IPS-20b (cell line): ENCODE data around the gene SLC8A2.
"Not testable (repeated sequence)": the region's sequence is repeated elsewhere in the genome, so short reads cannot be mapped to it uniquely, and the experiment has no call there.

ENCODE experiments used
- H3K27ac ChIP-seq: one replicate; pipeline ENCODE4 v1.5.1; 2013; ENCODE audit warnings: low read length
- H3K27me3 ChIP-seq: 2 replicates; pipeline ENCODE4 v1.6.1; 2013; ENCODE audit warnings: mild to moderate bottlenecking, low read length, inconsistent platforms; ENCODE audit not compliant: insufficient read depth
- H3K36me3 ChIP-seq: 2 replicates; pipeline ENCODE4 v1.6.1; 2013; ENCODE audit warnings: low read depth, mild to moderate bottlenecking, inconsistent platforms, low read length, moderate library complexity; ENCODE audit not compliant: insufficient read depth
- H3K4me1 ChIP-seq: 2 replicates; pipeline ENCODE4 v1.6.1; 2013; ENCODE audit warnings: mild to moderate bottlenecking, control low read depth, inconsistent platforms, low read length, moderate library complexity; ENCODE audit not compliant: insufficient read depth
- H3K4me3 ChIP-seq: 2 replicates; pipeline ENCODE4 v1.5.1; 2013; ENCODE audit warnings: mild to moderate bottlenecking, low read length, inconsistent platforms
- H3K9ac ChIP-seq: 2 replicates; pipeline ENCODE4 v1.6.1; 2013; ENCODE audit warnings: low read depth, mild to moderate bottlenecking, inconsistent platforms, low read length, moderate library complexity
- H3K9me3 ChIP-seq: 2 replicates; pipeline ENCODE4 v1.6.1; 2013; ENCODE audit warnings: mild to moderate bottlenecking, low read depth, low read length, inconsistent platforms; ENCODE audit not compliant: insufficient read depth

The SLC8A2 gene

DNA sequence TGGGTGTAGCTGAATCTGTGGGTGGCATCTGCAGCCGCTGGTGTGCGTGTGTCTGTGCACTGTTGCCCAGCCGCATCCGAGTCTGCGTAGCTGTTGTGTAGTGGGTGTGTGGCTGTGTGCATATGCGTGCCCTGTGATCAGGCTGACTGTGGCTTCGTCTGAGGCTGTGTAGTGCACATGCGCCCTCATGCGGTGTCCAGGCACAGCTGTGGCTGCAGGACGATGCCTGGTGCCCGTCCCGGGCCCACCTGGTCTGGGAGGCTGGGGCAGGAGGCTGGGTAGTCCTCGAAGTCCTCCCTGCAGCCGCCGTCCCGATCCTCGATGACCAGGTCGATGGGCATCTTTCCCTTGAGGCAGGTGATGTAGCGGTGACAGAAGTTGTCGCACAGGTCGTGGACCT lies 57.2 kb downstream of the SLC8A2 start:
- Histone ChIP-seq H3K4me3 (no peak overlapping the region), H3K27me3 (peaks cover 38% of the 10 kb centered on the region), H3K27ac (no peak overlapping the region), H3K9me3 (no peaks in the 10 kb centered on the region), H3K36me3 (peaks cover 6% of the 10 kb centered on the region; the same call in 1 of the 2 replicates), H3K4me1 (peaks cover 11% of the 10 kb centered on the region; the same call in 1 of the 2 replicates), H3K9ac (no peak overlapping the region)

DNA sequence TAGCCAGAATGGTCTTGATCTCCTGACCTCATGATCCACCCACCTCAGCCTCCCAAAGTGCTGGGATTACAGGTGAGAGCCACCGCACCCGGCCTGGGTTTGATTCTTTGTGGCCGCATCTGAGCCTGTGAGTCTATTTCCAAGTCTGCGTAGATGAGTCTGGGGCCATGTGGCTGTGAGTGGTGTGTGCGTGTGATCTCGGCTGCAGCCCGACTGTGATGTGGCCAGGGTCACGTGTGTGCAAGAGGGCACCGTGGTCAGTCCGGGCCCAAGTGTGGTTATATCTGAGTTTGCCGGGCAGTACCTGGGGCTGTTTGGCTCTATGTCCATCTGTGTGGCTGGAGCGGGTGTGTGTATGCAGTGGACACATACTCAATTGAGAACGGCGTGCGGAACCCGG lies 57.8 kb downstream of the SLC8A2 start:
- no peak overlapping the region for H3K27ac ChIP-seq
- H3K4me3 ChIP-seq, result no peak overlapping the region
- H3K9me3 ChIP-seq, result no peaks in the 10 kb centered on the region
- H3K9ac ChIP-seq, result no peak overlapping the region
- peaks cover 11% of the 10 kb centered on the region; the same call in 1 of the 2 replicates for H3K4me1 ChIP-seq
- peaks cover 6% of the 10 kb centered on the region; the same call in 1 of the 2 replicates for H3K36me3 ChIP-seq
- H3K27me3 ChIP-seq, result peaks cover 35% of the 10 kb centered on the region

DNA sequence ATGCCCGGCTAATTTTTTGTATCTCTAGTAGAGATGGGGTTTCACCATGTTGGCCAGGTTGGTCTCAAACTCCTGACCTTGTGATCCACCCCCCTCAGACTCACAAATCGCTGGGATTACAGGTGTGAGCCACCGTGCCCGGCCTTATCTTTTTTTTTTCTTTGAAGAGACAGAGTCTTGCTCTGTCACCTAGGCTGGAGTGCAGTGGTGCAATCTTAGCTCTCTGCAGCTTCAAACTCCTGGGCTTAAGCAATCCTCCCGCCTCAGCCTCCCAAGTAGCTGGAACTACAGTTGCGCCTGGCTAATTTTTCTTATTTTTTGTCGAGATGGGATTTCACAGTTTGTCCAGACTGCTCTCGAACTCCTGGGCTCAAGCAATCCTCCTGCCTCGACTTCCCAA lies 60.0 kb downstream of the SLC8A2 start:
- H3K27ac ChIP-seq, result not testable (repeated sequence)
- H3K27me3 ChIP-seq, result peaks cover 12% of the 10 kb centered on the region; the same call in 1 of the 2 replicates

DNA sequence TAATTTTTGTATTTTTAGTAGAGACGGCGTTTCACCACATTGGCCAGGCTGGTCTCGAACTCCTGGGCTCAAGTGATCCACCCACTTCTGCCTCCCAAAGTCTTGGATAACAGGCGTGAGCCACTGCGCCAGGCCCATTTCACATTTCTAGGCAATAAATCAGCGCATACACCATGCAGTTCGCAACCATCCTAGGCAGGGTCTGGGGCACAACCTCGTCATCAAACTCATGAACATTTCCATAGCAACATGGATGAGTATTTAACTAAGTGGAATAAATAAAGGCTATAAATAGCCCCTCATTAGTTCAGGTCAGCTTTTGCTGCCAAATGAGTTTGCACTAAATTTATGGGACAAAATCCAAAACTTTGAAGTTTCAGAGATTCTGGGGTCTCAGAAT lies 60.6 kb downstream of the SLC8A2 start:
- Histone ChIP-seq H3K36me3 (peaks cover 6% of the 10 kb centered on the region; the same call in 1 of the 2 replicates), H3K9ac (no peak overlapping the region), H3K4me3 (no peak overlapping the region), H3K27ac (no peak overlapping the region), H3K27me3 (peaks cover 6% of the 10 kb centered on the region; the same call in 1 of the 2 replicates), H3K9me3 (no peaks in the 10 kb centered on the region), H3K4me1 (no peaks in the 10 kb centered on the region)

More for the DNA sequence above, 60.0 kb downstream of the SLC8A2 start:
- not testable (repeated sequence) for H3K36me3 ChIP-seq, H3K4me1 ChIP-seq, H3K9ac ChIP-seq, H3K9me3 ChIP-seq, H3K4me3 ChIP-seq

DNA sequence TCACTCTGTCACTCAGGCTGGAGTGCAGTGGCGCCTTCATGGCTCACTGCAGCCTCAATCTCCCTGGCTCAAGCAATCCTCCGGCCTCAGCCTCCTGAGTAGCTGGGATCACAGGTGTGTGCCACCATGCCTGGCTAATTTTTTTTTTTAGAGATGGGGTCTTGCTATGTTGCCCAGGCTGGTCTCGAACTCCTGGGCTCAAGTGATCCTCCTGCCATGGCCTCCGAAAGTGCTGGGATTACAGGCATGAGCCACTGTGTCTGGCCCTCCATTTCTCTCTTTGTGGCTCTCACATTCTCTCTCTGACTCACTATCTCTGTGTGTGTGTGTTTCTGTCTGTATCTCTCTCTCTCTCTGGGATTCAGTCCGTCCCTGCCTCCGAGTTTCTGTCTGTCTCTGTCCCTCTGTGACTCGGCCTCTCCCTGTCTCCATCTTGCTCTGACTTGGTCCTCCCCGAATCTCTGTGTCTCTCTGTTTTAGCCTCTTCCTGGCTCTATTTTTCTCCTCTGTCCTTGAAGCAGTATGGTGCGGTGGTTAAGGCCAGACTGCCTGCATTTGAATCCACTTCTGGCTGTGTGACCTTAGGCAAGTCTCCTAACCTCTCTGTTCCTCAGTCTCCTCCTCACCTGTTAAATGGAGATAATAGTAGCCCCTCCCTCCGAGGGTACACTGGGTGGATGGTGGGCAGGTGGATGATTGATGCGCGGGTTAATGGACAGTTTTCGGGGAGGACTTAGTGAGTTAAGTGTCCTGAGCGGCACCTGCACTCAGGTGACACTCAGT lies 63.3 kb downstream of the SLC8A2 start:
- no peaks in the 10 kb centered on the region; the same call in 1 of the 2 replicates for H3K27me3 ChIP-seq
- H3K36me3 ChIP-seq, result no peaks in the 10 kb centered on the region
- no peak overlapping the region for H3K9ac ChIP-seq
- H3K4me1 ChIP-seq, result no peaks in the 10 kb centered on the region
- no peaks in the 10 kb centered on the region for H3K9me3 ChIP-seq
- H3K4me3 ChIP-seq, result no peak overlapping the region
- no peak overlapping the region for H3K27ac ChIP-seq

DNA sequence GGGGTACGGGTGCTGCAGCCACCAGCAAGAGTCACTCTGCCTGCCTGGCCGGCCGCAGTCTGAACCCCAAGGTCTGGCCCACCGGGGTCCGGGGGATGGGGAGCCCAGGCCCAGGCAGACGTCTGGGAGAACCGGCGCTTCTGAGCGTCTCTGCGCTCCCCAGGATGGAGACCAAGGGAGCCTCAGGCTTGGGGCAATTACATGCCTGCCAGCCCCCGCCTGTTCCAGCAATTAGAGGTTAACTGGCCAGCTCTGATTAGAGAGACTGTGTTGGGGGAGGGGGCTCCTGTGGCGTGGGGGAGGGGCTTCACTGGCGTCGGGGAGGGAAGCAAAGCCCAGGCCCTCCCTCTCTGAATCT lies 64.3 kb downstream of the SLC8A2 start:
- peak overlapping the region; percentile 73; the same call in 1 of the 2 replicates for H3K4me3 ChIP-seq
- no peak overlapping the region for H3K9ac ChIP-seq
- no peaks in the 10 kb centered on the region for H3K4me1 ChIP-seq
- no peak overlapping the region for H3K27ac ChIP-seq
- H3K9me3 ChIP-seq, result no peaks in the 10 kb centered on the region
- no peaks in the 10 kb centered on the region; the same call in 1 of the 2 replicates for H3K27me3 ChIP-seq
- no peaks in the 10 kb centered on the region for H3K36me3 ChIP-seq

DNA sequence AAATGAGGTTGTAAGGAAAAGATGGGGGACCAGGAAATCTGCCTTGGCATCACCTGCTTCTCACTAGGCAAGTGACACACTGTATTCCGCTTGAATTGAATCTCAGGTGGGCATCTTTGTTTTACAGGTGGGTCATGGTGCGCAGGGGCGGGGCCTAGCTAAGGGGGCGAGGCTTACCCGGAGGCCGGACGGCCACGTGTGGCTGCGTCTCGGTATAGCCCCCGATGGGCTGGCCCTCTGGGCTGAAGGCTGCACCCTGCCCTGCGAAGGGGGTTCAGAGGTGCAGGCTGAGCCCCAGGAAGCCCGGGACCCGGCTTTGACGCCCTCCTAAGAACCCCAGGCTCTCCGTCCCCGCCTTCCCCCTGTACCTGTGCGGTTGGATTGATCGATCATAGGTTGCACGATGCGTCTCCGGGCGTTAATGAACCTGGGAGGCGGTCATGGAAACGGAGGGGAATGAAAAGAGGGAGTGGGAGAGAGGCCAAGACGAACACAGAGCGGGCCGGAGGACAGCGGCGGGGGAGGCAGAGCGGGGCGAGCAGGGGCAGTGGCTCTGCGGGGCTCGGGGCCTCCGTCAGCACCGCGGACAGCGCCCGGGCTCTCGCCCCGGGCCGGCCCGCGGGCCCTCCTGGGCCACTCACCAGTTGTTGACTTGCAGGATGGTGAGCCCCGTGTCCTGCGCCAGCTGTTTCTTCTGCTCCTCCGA lies 64.8 kb downstream of the SLC8A2 start:
- Histone ChIP-seq H3K4me3 (peak overlapping the region; percentile 73; the same call in 1 of the 2 replicates), H3K27me3 (no peaks in the 10 kb centered on the region; the same call in 1 of the 2 replicates), H3K9me3 (no peaks in the 10 kb centered on the region), H3K9ac (no peak overlapping the region), H3K36me3 (no peaks in the 10 kb centered on the region), H3K4me1 (no peaks in the 10 kb centered on the region), H3K27ac (no peak overlapping the region)

DNA sequence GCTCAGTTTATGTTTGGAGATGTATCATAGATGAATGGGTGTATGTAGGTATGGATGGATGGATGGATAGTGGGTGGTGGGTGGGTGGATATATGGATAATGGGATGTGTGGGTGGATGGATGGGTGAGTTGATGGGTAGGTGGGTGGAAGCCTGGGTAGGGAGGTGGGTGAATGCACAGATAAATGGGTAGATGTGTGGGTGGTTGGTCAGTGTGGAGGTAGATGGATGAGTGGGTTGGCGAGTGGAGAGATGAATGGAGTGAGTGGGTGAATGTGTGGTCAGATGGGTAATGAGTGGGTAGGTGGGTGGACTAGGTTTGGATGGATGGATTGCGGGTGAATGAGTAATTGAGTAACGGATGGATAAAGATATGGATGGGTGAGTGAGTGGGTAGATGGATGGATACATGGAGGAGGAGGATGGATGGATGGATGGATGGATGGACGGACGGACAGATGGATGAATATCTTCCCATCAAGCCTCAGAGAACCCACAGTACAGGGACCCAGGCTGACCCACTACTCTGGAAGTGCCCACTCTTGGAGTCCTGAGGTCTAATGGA lies 65.8 kb downstream of the SLC8A2 start:
- H3K27me3 ChIP-seq, result no peaks in the 10 kb centered on the region; the same call in 1 of the 2 replicates
- H3K9me3 ChIP-seq, result no peaks in the 10 kb centered on the region
- no peak overlapping the region for H3K27ac ChIP-seq
- no peak overlapping the region for H3K4me3 ChIP-seq
- H3K36me3 ChIP-seq, result no peaks in the 10 kb centered on the region
- H3K9ac ChIP-seq, result no peak overlapping the region
- H3K4me1 ChIP-seq, result no peaks in the 10 kb centered on the region

DNA sequence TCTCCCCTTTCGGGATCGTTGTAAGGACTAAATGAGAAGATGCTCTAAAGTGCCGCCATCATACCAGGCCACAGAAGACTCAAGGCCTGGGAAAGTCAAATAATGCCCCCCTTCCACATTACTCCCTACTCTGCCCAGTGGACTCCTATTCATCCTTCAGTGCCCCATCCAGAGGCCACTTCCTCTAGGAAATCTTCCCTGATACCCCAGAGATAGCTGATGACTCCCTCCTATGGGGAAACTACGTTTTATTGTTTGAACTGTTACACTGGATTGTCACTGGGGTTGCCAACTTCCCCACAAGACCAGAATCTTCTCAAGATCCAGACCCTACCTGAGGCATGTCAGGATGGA lies 66.5 kb downstream of the SLC8A2 start:
- no peak overlapping the region for H3K9ac ChIP-seq
- H3K4me3 ChIP-seq, result no peak overlapping the region
- no peaks in the 10 kb centered on the region for H3K9me3 ChIP-seq
- H3K36me3 ChIP-seq, result no peaks in the 10 kb centered on the region
- no peaks in the 10 kb centered on the region for H3K4me1 ChIP-seq
- H3K27ac ChIP-seq, result no peak overlapping the region
- H3K27me3 ChIP-seq, result no peaks in the 10 kb centered on the region; the same call in 1 of the 2 replicates

DNA sequence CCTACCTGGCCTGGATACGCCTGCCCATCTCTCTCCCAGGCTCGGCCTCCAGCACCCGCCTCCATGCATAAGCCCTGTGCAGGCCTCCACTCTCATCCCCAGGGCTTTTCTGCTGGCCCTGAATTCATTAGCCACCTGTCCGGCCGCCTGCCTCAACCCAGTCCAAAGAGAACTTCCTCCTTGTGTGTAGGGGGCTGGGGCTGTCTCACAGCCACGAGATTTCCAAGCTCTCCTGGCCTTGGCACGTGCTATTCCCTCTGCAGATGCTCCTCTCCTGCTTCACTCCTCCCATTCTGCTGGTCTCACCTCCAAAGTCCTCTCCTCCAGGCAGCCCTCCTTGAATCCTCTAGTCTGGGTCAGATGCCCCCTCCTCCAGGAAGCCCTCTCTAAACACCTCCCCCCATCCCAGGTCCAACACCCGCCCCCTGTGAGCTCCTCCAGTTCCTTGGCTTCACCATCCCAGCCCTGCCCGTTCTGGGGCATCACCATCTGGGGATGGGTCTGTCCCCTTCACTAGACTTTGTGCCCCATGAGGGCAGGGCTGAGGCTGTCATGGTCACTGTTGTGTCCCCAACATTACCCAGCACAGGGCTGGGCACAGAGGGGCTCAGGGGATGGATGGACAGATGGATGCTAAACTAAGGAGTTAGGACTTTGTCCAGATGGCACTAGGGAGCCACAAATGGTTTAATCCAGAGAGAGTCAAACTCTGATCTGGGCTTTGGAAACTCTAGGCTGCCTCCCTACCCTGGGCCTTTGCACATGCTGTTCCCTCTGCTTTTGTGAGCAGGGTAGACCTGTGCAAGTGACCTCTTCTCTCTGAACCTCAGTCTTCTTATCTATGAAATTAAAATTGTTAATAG lies 67.1 kb downstream of the SLC8A2 start:
- Histone ChIP-seq H3K4me1 (no peaks in the 10 kb centered on the region), H3K36me3 (no peaks in the 10 kb centered on the region), H3K9ac (no peak overlapping the region), H3K27me3 (no peaks in the 10 kb centered on the region; the same call in 1 of the 2 replicates), H3K4me3 (no peak overlapping the region), H3K9me3 (no peaks in the 10 kb centered on the region), H3K27ac (no peak overlapping the region)

DNA sequence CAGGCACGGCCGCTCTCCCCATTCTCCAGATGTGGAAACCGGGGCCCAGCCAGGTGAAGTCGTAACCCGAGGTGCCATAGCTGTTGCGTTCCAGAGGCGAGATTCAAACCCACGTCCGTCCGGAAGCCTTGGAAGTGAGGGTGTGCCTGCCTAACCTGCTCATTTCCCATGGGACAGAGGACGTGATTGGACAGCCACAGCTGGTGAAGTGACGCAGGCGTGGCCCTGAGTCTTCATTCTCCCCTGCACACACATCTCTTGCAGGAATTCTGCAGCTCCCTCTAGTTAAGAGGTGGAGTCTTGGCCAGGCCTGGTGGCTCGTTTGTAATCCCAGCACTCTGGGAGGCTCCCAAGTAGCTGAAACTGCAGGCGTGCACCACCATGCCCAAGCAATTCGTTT lies 69.2 kb downstream of the SLC8A2 start:
- no peaks in the 10 kb centered on the region for H3K9me3 ChIP-seq
- no peaks in the 10 kb centered on the region for H3K36me3 ChIP-seq
- no peak overlapping the region for H3K9ac ChIP-seq
- peaks cover 6% of the 10 kb centered on the region; the same call in 1 of the 2 replicates for H3K4me1 ChIP-seq
- no peak overlapping the region for H3K27ac ChIP-seq
- no peaks in the 10 kb centered on the region for H3K27me3 ChIP-seq
- H3K4me3 ChIP-seq, result no peak overlapping the region
